Measurements from ENCODE around the gene PCDHA1.
"Not testable (repeated sequence)": the region's sequence is repeated elsewhere in the genome, so short reads cannot be mapped to it uniquely, and the experiment has no call there.

The PCDHA1 gene

GRCh38 chr5:140808241-140808888 is 22.4 kb downstream of the PCDHA1 start:
- not testable (repeated sequence) for DNase-seq (ENCODE audit: low read depth in 2 of 2)

DNA sequence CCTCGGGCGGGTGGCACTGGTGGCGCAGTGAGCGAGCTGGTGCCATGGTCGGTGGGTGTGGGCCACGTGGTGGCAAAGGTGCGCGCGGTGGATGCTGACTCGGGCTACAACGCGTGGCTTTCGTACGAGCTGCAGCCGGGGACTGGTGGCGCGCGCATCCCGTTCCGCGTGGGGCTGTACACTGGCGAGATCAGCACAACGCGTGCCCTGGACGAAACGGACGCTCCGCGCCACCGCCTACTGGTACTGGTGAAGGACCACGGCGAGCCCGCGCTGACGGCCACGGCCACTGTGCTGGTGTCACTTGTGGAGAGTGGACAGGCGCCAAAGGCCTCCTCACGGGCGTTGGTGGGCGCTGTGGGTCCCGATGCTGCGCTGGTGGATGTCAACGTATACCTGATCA is 22.9 kb downstream of the PCDHA1 start:
- no peak for DNase-seq (ENCODE audit: low read depth in 2 of 2)

DNA sequence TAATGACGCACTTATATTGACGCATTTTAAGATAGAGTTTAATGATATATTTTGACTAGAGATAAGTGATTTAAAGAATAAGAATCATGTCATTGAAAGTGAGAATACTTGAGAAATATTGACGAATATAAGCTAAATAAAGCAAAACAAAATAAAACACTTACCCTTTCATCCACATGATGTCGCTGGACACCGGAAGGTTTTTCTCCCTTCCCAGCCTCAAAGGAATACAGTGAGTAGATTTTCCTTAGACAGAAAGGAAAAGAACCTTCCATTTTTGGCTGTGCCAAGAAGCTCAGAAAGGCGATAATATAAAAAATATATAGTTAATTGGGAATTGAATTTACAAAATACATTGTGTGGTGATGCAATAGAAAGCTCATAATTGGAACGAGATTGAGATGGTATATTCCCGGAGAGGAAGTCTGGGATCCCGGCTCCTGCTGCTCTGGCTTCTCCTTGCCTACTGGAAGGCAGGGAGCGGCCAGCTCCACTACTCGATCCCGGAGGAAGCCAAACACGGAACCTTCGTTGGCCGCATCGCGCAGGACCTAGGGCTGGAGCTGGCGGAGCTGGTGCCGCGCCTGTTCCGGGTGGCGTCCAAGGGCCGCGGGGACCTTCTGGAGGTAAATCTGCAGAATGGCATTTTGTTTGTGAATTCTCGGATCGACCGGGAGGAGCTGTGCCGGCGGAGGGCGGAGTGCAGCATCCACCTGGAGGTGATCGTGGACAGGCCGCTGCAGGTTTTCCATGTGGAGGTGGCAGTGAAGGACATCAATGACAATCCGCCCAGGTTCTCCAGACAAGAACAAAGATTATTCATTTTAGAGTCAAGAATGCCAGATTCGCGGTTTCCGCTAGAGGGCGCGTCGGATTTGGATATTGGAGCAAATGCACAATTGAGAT is 35.7 kb downstream of the PCDHA1 start, which contains the start of gene PCDHA5:
PCDHA5 (plus strand) TSS at position 239 of the 906 bp plus-strand sequence.
- DNase-seq (ENCODE audit: low read depth in 2 of 2) = peak in 1 of 2 donors; percentile 16

GRCh38 chr5:140822281-140822629 is 36.3 kb downstream of the PCDHA1 start:
- no peak for DNase-seq (ENCODE audit: low read depth in 2 of 2)

GRCh38 chr5:140822969-140823368 is 37.0 kb downstream of the PCDHA1 start:
- DNase-seq (ENCODE audit: low read depth in 2 of 2) = not testable (repeated sequence)

DNA sequence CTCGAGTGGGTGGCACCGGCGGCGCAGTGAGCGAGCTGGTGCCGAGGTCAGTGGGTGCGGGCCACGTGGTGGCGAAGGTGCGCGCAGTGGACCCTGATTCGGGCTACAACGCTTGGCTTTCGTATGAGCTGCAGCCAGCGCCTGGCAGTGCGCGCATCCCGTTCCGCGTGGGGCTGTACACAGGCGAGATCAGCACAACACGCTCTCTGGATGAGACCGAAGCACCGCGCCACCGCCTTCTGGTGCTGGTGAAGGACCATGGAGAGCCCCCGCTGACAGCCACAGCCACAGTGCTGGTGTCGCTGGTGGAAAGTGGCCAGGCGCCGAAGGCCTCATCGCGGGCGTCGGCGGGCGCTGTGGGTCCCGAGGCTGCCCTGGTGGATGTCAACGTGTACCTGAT is 37.5 kb downstream of the PCDHA1 start:
- DNase-seq (ENCODE audit: low read depth in 2 of 2) = no peak

DNA sequence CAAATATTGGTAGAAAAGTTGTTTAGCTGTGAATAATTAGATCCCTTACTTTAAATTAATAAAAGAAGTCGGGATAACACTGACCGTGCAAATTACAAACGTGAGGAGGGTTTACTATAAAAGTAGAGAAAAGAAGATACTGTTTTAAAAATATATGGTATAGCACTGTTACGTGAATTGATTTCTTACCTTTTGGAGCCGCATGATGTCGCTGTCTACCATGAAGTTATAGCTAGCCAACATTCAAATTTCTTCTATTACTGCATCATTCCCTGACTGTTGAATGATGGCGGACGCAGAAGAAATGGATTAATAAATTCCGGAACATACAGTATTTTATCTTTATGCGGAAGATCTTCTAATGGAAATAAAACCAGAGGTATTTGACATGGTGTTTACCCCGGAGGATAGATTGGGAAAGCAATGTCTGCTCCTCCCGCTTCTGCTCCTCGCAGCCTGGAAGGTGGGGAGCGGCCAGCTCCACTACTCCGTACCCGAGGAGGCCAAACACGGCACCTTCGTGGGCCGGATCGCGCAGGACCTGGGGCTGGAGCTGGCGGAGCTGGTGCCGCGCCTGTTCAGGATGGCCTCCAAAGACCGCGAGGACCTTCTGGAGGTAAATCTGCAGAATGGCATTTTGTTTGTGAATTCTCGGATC is 41.9 kb downstream of the PCDHA1 start, which contains the start of gene PCDHA6:
PCDHA6 (plus strand) TSS at position 257 of the 658 bp plus-strand sequence; CDS start at position 389, 132 bp downstream.
- DNase-seq (ENCODE audit: low read depth in 2 of 2) = no peak

GRCh38 chr5:140828362-140828737 is 42.4 kb downstream of the PCDHA1 start:
- no peak for DNase-seq (ENCODE audit: low read depth in 2 of 2)

GRCh38 chr5:140829511-140830501 is 43.9 kb downstream of the PCDHA1 start:
- DNase-seq (ENCODE audit: low read depth in 2 of 2) = not testable (repeated sequence)

GRCh38 chr5:140833993-140834392 is 48.1 kb downstream of the PCDHA1 start, which contains the start of gene PCDHA7:
PCDHA7 (plus strand) TSS chr5:140834269; CDS start chr5:140834384, 115 bp downstream.
- DNase-seq (ENCODE audit: low read depth in 2 of 2) = no peak

GRCh38 chr5:140834439-140835008 is 48.6 kb downstream of the PCDHA1 start:
- DNase-seq (ENCODE audit: low read depth in 2 of 2) = not testable (repeated sequence)

DNA sequence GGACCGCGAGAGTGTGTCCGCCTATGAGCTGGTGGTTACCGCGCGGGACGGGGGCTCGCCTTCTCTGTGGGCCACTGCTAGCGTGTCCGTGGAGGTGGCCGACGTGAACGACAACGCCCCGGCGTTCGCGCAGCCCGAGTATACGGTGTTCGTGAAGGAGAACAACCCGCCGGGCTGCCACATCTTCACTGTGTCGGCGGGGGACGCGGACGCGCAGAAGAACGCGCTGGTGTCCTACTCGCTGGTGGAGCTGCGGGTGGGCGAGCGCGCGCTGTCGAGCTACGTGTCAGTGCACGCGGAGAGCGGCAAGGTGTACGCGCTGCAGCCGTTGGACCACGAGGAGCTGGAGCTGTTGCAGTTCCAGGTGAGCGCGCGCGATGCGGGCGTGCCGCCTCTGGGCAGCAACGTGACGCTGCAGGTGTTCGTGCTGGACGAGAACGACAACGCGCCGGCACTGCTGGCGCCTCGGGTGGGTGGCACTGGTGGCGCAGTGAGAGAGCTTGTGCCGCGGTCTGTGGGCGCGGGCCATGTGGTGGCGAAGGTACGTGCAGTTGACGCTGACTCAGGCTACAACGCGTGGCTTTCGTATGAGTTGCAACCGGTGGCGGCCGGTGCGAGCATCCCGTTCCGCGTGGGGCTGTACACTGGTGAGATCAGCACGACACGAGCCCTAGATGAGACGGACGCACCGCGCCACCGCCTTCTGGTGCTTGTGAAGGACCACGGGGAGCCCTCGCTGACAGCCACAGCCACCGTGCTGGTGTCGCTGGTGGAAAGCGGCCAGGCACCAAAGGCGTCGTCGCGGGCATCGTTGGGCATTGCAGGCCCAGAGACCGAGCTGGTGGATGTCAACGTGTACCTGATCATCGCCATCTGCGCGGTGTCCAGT is 49.9 kb downstream of the PCDHA1 start:
- DNase-seq (ENCODE audit: low read depth in 2 of 2) = no peak

- no peak for DNase-seq (ENCODE audit: low read depth in 2 of 2)
These were observed 55.3 kb downstream of the PCDHA1 start, which contains the start of gene PCDHA8 for GRCh38 chr5:140840978-140841962. PCDHA8 (plus strand) TSS chr5:140841187; CDS start chr5:140841322, 135 bp downstream.

GRCh38 chr5:140842798-140843733 is 57.1 kb downstream of the PCDHA1 start:
- DNase-seq (ENCODE audit: low read depth in 2 of 2) = no peak

GRCh38 chr5:140848139-140849102 is 62.5 kb downstream of the PCDHA1 start, which contains the start of gene PCDHA9:
PCDHA9 (plus strand) TSS chr5:140848382; CDS start chr5:140848496, 114 bp downstream.
- DNase-seq (ENCODE audit: low read depth in 2 of 2) = not testable (repeated sequence)
